H1 (cell line): Measurements from ENCODE around the gene EDC3.

ENCODE experiments used
- ATF3 ChIP-seq: IDR thresholded peaks from 2 replicates; pipeline ENCODE4 v1.6.1; 2011; ENCODE audit warnings: low read depth, mild to moderate bottlenecking, low read length; ENCODE audit not compliant: insufficient read depth
- CHD7 ChIP-seq: fragments of 300-600 bp; sonication (generic); IDR thresholded peaks from 2 replicates; pipeline ENCODE4 v1.7.1; 2012; ENCODE audit warnings: low read length, moderate library complexity, mild to moderate bottlenecking, inconsistent platforms; ENCODE audit not compliant: insufficient replicate concordance
- CTCF ChIP-seq, 3 experiments: IDR thresholded peaks; 1 replicate in 2 of 3; 2 replicates in 1 of 3; pipeline versions ENCODE4 v1.5.1 to v1.6.1; 2011; ENCODE audit warnings: low read length in 3 of 3, mild to moderate bottlenecking in 3 of 3, inconsistent platforms in 2 of 3, low read depth in 1 of 3, moderate library complexity in 1 of 3; ENCODE audit not compliant: insufficient read depth in 1 of 3; ENCODE audit errors: control extremely low read depth in 1 of 3
- E2F6 ChIP-seq: IDR thresholded peaks from 2 replicates; pipeline ENCODE4 v1.6.1; 2012; ENCODE audit warnings: inconsistent platforms
- GABPA ChIP-seq: IDR thresholded peaks from 2 replicates; pipeline ENCODE4 v1.6.1; 2011; ENCODE audit warnings: mild to moderate bottlenecking, low read length, moderate library complexity, borderline replicate concordance; ENCODE audit not compliant: insufficient read depth
- MAX ChIP-seq: IDR thresholded peaks from 2 replicates; pipeline ENCODE4 v1.6.1; 2012; ENCODE audit warnings: inconsistent platforms
- POLR2A ChIP-seq, 2 experiments: IDR thresholded peaks; 1 replicate in 1 of 2; 2 replicates in 1 of 2; pipeline ENCODE4 v1.6.1; 2011; ENCODE audit warnings: low read depth in 2 of 2, low read length in 2 of 2, mild to moderate bottlenecking in 2 of 2; ENCODE audit errors: control extremely low read depth in 1 of 2
- RAD21 ChIP-seq, 2 experiments: IDR thresholded peaks in 1 of 2; conservative IDR thresholded peaks in 1 of 2; 2 replicates each; pipeline ENCODE4 v1.6.1; 2011; ENCODE audit warnings: low read depth in 2 of 2, low read length in 2 of 2, improper control_type of control experiment in 1 of 2, inconsistent platforms in 1 of 2, mild to moderate bottlenecking in 1 of 2, moderate library complexity in 1 of 2
- TAF1 ChIP-seq: IDR thresholded peaks from 2 replicates; pipeline ENCODE4 v1.6.1; 2011; ENCODE audit warnings: mild to moderate bottlenecking, low read depth, low read length

GRCh38 chr15:74609938-74610301, 85.9 kb downstream of the EDC3 start:
- TF ChIP-seq E2F6 (no peak), GABPA (no peak), TAF1 (no peak), POLR2A (IDR thresholded peaks at IDR 0.05; ENCODE audit: control extremely low read depth in 1 of 2, low read depth in 2 of 2, low read length in 2 of 2) (no peak), CHD7 (no peak), CTCF (IDR thresholded peaks at IDR 0.05; ENCODE audit: control extremely low read depth in 1 of 3, insufficient read depth in 1 of 3, low read depth in 1 of 3, low read length in 3 of 3) (no peak), RAD21 (IDR thresholded peaks at IDR 0.05 in 1 of 2, conservative IDR thresholded peaks at IDR 0.05 in 1 of 2; ENCODE audit: low read depth in 2 of 2, low read length in 2 of 2) (no peak), ATF3 (no peak), MAX (no peak)
